Activated B cell treated with CpG ODN at 0.5 μM for 24 hours (primary cell): ENCODE results near the gene ZFHX3. TPM values are rescaled to one million over a fixed set of nuclear protein-coding genes. Genes with fewer than 3 reads are reported as not detected.

Source experiments
- ATAC-seq: fragments of 200-7000 bp; cut with Tn5 transposase; one replicate; pipeline ENCODE4 v1.10.0; 2021; ENCODE audit warnings: low read depth, mild to moderate bottlenecking, moderate library complexity
- CTCF ChIA-PET: fragments of 350-600 bp; sonication (Branson Sonifier 250); formaldehyde crosslinking; loops from one replicate; lab custom pipeline; 2021; ENCODE audit warnings: antibody characterized with exemption; lab: Charles Lee
- POLR2A ChIA-PET: fragments of 350-600 bp; sonication (Branson Sonifier 250); formaldehyde crosslinking; loops from one replicate; lab custom pipeline; 2021; ENCODE audit warnings: antibody characterized with exemption; lab: Charles Lee
- DNase-seq: peaks from one replicate; pipeline ENCODE4 v3.0.0; 2022
- H3K27ac Mint-ChIP-seq: one replicate; pipeline ENCODE4 v1.8.0; 2020; ENCODE audit warnings: mixed read lengths
- H3K27me3 Mint-ChIP-seq: one replicate; pipeline ENCODE4 v1.8.0; 2021; ENCODE audit warnings: mixed read lengths
- H3K36me3 Mint-ChIP-seq: one replicate; pipeline ENCODE4 v1.8.0; 2021; ENCODE audit warnings: low read depth, mixed read lengths
- H3K4me1 Mint-ChIP-seq: one replicate; pipeline ENCODE4 v1.8.0; 2021; ENCODE audit warnings: mixed read lengths
- H3K4me3 Mint-ChIP-seq: one replicate; pipeline ENCODE4 v1.8.0; 2020; ENCODE audit warnings: mild to moderate bottlenecking, mixed read lengths
- H3K9me3 Mint-ChIP-seq: one replicate; pipeline ENCODE4 v1.8.0; 2020; ENCODE audit warnings: mixed read lengths
- intact Hi-C: fragments of 100-400 bp; cut with micrococcal nuclease; formaldehyde crosslinking; loops from one replicate; pipeline ENCODE4 v1.15.1; 2024
- total RNA-seq: library from RNA; stranded (reverse); gene quantifications from 2 replicates; pipeline ENCODE4 v1.2.3, GENCODE V29; 2022
- TF ChIP-seq, protein P1 (sequence below): fragments of 200-600 bp; IDR thresholded peaks from one replicate; pipeline ENCODE4 v1.8.0; 2022; ENCODE audit warnings: antibody characterized with exemption, mild to moderate bottlenecking

Gene ZFHX3
- total RNA-seq, 1 donor from 2014 or later: 9.2 TPM

DNA sequence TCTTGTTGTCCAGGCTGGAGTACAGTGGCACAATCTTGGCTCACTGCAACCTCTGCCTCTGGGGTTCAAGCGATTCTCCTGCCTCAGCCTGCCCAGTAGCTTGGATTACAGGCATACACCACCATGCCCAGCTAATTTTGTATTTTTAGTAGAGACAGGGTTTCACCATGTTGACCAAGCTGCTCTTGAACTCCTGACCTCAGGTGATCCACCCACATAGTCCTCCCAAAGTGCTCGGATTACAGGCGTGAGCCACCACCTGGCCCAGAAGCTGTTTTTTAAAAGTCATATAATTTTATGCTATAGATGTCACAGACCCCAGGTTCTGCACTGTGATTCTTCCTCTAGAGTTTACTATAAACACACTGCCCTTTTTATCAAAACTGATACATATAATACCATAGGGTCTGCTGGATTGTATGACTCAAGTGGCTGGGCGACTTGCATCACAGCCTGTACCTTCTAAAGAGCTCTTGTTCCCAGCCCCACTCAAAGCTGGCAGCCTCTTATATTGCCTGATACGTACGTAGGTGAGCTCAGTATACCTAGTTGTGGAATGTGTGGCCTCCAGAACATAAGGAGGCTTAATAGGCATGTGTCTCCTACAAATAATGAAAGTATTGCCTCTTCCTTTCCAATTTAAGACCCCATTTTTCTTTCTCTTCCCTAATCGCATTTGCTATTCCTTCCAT is 295.8 kb downstream of the ZFHX3 start:
- H3K9me3 Mint-ChIP-seq: peaks cover 3% of the 10 kb centered on the region
- H3K4me3 Mint-ChIP-seq: no peak overlapping the region
- POLR2A ChIA-PET: no interaction called here
- intact Hi-C loops: no loop called here
- ATAC-seq (no peak), DNase-seq (no peak)
- no peak overlapping the region for H3K27ac Mint-ChIP-seq
- H3K27me3 Mint-ChIP-seq: no peaks in the 10 kb centered on the region
- CTCF ChIA-PET: no interaction called here
- H3K4me1 Mint-ChIP-seq: no peaks in the 10 kb centered on the region
- TF ChIP-seq, protein P1, sequence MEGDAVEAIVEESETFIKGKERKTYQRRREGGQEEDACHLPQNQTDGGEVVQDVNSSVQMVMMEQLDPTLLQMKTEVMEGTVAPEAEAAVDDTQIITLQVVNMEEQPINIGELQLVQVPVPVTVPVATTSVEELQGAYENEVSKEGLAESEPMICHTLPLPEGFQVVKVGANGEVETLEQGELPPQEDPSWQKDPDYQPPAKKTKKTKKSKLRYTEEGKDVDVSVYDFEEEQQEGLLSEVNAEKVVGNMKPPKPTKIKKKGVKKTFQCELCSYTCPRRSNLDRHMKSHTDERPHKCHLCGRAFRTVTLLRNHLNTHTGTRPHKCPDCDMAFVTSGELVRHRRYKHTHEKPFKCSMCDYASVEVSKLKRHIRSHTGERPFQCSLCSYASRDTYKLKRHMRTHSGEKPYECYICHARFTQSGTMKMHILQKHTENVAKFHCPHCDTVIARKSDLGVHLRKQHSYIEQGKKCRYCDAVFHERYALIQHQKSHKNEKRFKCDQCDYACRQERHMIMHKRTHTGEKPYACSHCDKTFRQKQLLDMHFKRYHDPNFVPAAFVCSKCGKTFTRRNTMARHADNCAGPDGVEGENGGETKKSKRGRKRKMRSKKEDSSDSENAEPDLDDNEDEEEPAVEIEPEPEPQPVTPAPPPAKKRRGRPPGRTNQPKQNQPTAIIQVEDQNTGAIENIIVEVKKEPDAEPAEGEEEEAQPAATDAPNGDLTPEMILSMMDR: no peak
- no peaks in the 10 kb centered on the region for H3K36me3 Mint-ChIP-seq

DNA sequence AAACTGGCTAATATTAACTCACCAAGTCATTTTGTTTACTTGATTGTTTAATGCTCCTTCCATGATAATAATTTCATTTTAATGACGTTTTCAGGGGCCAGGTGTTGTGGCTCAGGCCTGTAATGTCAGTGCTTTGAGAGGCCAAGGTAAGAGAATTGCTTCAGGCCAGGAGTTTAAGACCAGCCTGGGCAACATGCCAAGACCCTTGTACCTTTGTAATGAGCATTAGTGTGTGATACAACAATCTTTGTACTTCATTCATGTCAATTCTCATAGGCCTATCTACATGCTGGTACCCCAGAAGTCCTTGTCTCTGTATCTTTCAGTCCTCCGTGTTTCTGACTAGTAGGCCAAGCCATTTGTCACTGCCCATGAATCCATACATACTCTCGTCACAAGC is 296.9 kb downstream of the ZFHX3 start:
- TF ChIP-seq, protein P1: no peak
- POLR2A ChIA-PET: no interaction called here
- H3K4me3 Mint-ChIP-seq: no peak overlapping the region
- H3K27ac Mint-ChIP-seq: no peak overlapping the region
- intact Hi-C loops: no loop called here
- no peaks in the 10 kb centered on the region for H3K27me3 Mint-ChIP-seq
- H3K4me1 Mint-ChIP-seq: no peaks in the 10 kb centered on the region
- H3K36me3 Mint-ChIP-seq: no peaks in the 10 kb centered on the region
- CTCF ChIA-PET: interaction anchor here (0.5 kb wide), 1 partner anchor 8 kb away, joined by 3 read pairs; no protein-coding TSS in a partner anchor
- H3K9me3 Mint-ChIP-seq: peaks cover 2% of the 10 kb centered on the region
- ATAC-seq (no peak), DNase-seq (no peak)

DNA sequence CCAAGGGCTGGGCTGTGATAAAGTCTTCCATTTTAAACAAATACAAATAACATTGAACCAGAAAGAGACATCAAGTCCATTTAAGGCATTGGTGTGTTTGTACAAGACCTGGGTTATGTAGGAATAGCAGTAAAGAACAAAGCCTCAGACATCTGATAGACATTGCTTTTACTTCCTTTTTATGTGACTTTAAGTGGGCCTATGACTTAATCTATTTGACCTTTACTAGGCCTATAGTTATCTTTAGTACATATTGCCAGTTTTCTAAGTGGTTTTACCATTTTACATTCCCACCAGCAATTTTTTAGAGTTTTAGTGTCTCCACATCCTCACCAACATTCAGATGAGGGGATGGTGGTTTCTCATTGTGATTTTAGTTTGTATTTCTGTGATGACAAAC is 298.8 kb downstream of the ZFHX3 start:
- Mint-ChIP-seq H3K27ac (no peak overlapping the region), H3K4me1 (peaks cover 3% of the 10 kb centered on the region), H3K4me3 (no peak overlapping the region), H3K27me3 (no peaks in the 10 kb centered on the region), H3K36me3 (no peaks in the 10 kb centered on the region), H3K9me3 (no peaks in the 10 kb centered on the region)
- ATAC-seq (no peak), DNase-seq (no peak)
- CTCF ChIA-PET: no interaction called here
- intact Hi-C loops: no loop called here
- POLR2A ChIA-PET: no interaction called here
- TF ChIP-seq, protein P1: no peak

DNA sequence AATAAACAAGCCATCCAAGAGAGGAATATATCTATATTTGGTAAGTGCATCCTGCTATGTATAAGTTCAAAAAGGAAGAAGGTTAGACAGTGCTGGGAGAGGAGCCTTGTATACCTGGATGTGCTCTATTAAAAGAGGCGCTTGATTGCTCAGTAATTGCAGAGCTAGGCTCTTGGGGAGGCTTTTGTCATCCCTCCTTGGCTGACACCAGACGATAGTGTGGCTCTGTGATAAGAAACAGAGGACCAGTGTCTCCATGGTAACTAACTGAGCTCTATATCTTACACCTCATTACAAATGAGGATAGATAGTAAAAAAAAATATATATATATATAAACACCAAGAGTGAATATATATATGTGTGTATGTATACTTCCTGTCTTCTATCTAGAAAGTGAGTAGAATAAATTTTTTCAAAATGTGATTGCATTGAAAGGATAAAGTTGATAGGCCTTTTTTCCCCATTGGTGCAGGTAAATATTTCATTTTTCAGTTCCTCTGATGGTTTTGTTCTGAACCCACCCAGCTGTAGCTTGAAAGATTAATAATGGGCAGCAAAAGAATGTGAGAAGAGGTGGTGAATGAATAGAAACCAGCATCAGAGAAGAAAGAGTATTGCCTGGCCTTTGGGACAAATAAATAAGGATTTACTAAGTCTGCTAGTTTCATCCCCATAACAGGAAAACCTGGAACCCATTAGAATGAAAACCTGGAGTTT is 303.7 kb downstream of the ZFHX3 start:
- ChIA-PET POLR2A (no interaction called here), CTCF (no interaction called here)
- TF ChIP-seq, protein P1: no peak
- Mint-ChIP-seq H3K9me3 (peaks cover 4% of the 10 kb centered on the region), H3K27me3 (no peaks in the 10 kb centered on the region), H3K4me1 (peaks cover 10% of the 10 kb centered on the region), H3K27ac (no peak overlapping the region), H3K4me3 (no peak overlapping the region), H3K36me3 (no peaks in the 10 kb centered on the region)
- ATAC-seq (no peak), DNase-seq (no peak)
- intact Hi-C loops: no loop called here

DNA sequence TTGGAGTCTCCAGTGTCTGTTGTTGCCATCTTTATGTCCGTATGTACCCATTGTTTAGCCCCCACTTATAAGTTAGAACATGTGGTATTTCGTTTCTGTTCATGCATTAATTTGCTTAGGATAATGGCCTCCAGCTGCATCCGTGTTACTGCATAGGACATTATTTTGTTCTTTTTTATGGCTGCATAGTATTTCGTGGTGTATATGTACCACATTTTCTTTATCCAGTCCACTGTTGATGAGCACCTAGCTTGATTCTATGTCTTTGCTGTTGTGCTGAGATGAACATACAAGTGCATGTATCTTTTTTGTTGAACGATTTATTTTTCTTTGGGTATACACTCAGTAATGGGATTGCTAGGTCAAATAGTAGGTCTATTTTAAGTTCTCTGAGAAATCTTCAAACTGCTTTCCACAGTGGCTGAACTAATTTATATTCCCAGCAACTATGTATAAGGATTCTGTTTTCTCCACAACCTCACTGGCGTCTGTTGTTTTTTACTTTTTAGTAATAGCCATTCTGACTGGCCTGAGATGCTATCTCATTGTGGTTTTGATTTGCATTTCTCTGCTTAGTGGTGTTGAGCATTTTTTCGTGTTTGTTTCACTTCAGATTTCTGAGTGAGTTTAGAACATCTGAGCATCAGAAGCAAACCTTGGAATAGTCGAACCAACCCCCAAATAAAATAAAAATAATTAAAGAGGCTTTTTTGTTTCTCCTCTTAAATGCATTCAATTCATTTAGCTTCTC is 304.7 kb downstream of the ZFHX3 start:
- POLR2A ChIA-PET: no interaction called here
- ATAC-seq: no peak
- H3K36me3 Mint-ChIP-seq: no peaks in the 10 kb centered on the region
- H3K27me3 Mint-ChIP-seq: no peaks in the 10 kb centered on the region
- no peak for DNase-seq
- TF ChIP-seq, protein P1: no peak
- intact Hi-C loops: no loop called here
- H3K9me3 Mint-ChIP-seq: peaks cover 4% of the 10 kb centered on the region
- no peak overlapping the region for H3K4me3 Mint-ChIP-seq
- CTCF ChIA-PET: no interaction called here
- H3K27ac Mint-ChIP-seq: no peak overlapping the region
- H3K4me1 Mint-ChIP-seq: peaks cover 10% of the 10 kb centered on the region
